ENCODE data around the gene CRB2. TPM values are rescaled to one million over a fixed set of nuclear protein-coding genes. Genes with fewer than 3 reads are reported as not detected.

Gene CRB2
- total RNA-seq, 1 donor from 2014 or later: 0.93 TPM

- H3K27ac ChIP-seq: no peak overlapping the region
Measured at GRCh38 chr9:123324767-123325183, 31.2 kb upstream of the CRB2 start.

GRCh38 chr9:123326187-123326586 is 29.8 kb upstream of the CRB2 start:
- no peak overlapping the region for H3K4me3 ChIP-seq
- intact Hi-C loops (cut with DNase I): no loop called here
- no peak for ATAC-seq

More at GRCh38 chr9:123324767-123325183, 31.2 kb upstream of the CRB2 start:
- peaks cover 4% of the 10 kb centered on the region for H3K4me1 ChIP-seq
- H3K4me3 ChIP-seq: no peak overlapping the region
- intact Hi-C loops (cut with DNase I): no loop called here
- H3K36me3 ChIP-seq: no peaks in the 10 kb centered on the region
- ATAC-seq (no peak), DNase-seq (no peak)
- H3K9me3 ChIP-seq: no peaks in the 10 kb centered on the region
- TF ChIP-seq CTCF (IDR thresholded peaks at IDR 0.05): no peak
- H3K27me3 ChIP-seq: no peaks in the 10 kb centered on the region

GRCh38 chr9:123326662-123327093 is 29.3 kb upstream of the CRB2 start:
- Histone ChIP-seq H3K9me3 (no peaks in the 10 kb centered on the region), H3K4me1 (peaks cover 4% of the 10 kb centered on the region), H3K27ac (peak overlapping the region; percentile 70), H3K27me3 (no peaks in the 10 kb centered on the region), H3K4me3 (no peak overlapping the region), H3K36me3 (no peaks in the 10 kb centered on the region)
- DNase-seq (no peak), ATAC-seq (peak; percentile 51)
- intact Hi-C loops (cut with DNase I): no loop called here
- TF ChIP-seq CTCF (IDR thresholded peaks at IDR 0.05): no peak

More at GRCh38 chr9:123326187-123326586, 29.8 kb upstream of the CRB2 start:
- H3K4me1 ChIP-seq: peaks cover 4% of the 10 kb centered on the region
- no peak overlapping the region for H3K27ac ChIP-seq
- no peak for DNase-seq
- H3K36me3 ChIP-seq: no peaks in the 10 kb centered on the region
- H3K27me3 ChIP-seq: no peaks in the 10 kb centered on the region
- TF ChIP-seq CTCF (IDR thresholded peaks at IDR 0.05): no peak
- no peaks in the 10 kb centered on the region for H3K9me3 ChIP-seq

GRCh38 chr9:123327697-123328100 is 28.3 kb upstream of the CRB2 start:
- Histone ChIP-seq H3K4me1 (peaks cover 4% of the 10 kb centered on the region), H3K9me3 (no peaks in the 10 kb centered on the region), H3K36me3 (no peaks in the 10 kb centered on the region), H3K27me3 (no peaks in the 10 kb centered on the region), H3K4me3 (no peak overlapping the region), H3K27ac (peak overlapping the region; percentile 70)
- intact Hi-C loops (cut with DNase I): no loop called here
- peak; percentile 80 for ATAC-seq
- peak; percentile 82 for DNase-seq
- no peak for TF ChIP-seq CTCF (IDR thresholded peaks at IDR 0.05)

GRCh38 chr9:123329329-123329955 is 26.6 kb upstream of the CRB2 start:
- TF ChIP-seq CTCF (IDR thresholded peaks at IDR 0.05): no peak
- H3K27me3 ChIP-seq: no peaks in the 10 kb centered on the region
- H3K27ac ChIP-seq: no peak overlapping the region
- no peaks in the 10 kb centered on the region for H3K36me3 ChIP-seq
- peak; percentile 29 for ATAC-seq
- intact Hi-C loops (cut with DNase I): no loop called here
- DNase-seq: peak; percentile 74
- H3K4me3 ChIP-seq: no peak overlapping the region
- peaks cover 4% of the 10 kb centered on the region for H3K4me1 ChIP-seq
- no peaks in the 10 kb centered on the region for H3K9me3 ChIP-seq

Measured in upper lobe of right lung (tissue), 1 donor.